SK-N-MC (cell line): Measurements from ENCODE around the gene ASB10.
A peak's percentile ranks its signal among the peaks of the same experiment; 100 is the strongest.

Experiments used
- DNase-seq: peaks from one replicate; pipeline ENCODE4 v3.0.0-alpha.2; 2011; ENCODE audit warnings: low read depth, low spot score
- H3K27ac ChIP-seq: fragments of 200-600 bp; sonication (generic); 2 replicates; pipeline ENCODE4 v1.5.1; 2016; ENCODE audit warnings: mixed run types
- H3K36me3 ChIP-seq: fragments of 200-600 bp; sonication (generic); 2 replicates; pipeline ENCODE4 v1.6.1; 2017; ENCODE audit warnings: antibody characterized with exemption, low read length, mixed read lengths; ENCODE audit not compliant: insufficient read depth
- H3K4me3 ChIP-seq: fragments of 200-600 bp; sonication (generic); 2 replicates; pipeline ENCODE4 v1.5.1; 2016
- H3K9ac ChIP-seq: fragments of 200-600 bp; sonication (generic); 2 replicates; pipeline ENCODE4 v1.8.0; 2017; ENCODE audit warnings: mixed run types, mixed read lengths; ENCODE audit not compliant: insufficient read length
- H3K9me3 ChIP-seq: fragments of 200-600 bp; sonication (generic); 2 replicates; pipeline ENCODE4 v1.6.1; 2017; ENCODE audit warnings: low read depth, mild to moderate bottlenecking, antibody characterized with exemption, low read length, moderate library complexity, mixed read lengths
- EZH2 ChIP-seq: fragments of 200-600 bp; sonication (generic); IDR thresholded peaks from one replicate; pipeline ENCODE4 v1.6.1; 2017; ENCODE audit warnings: antibody characterized with exemption
- FOXP2 ChIP-seq: optimal IDR thresholded peaks from 2 replicates; pipeline ENCODE3; 2011; ENCODE audit warnings: mild to moderate bottlenecking, moderate library complexity; ENCODE audit not compliant: insufficient read depth; ENCODE audit errors: extremely low read length, control extremely low read depth
- POLR2AphosphoS5 ChIP-seq: IDR thresholded peaks from 2 replicates; pipeline ENCODE4 v1.6.1; 2012; ENCODE audit warnings: mild to moderate bottlenecking, low read depth, low read length, borderline replicate concordance

Gene ASB10

DNA sequence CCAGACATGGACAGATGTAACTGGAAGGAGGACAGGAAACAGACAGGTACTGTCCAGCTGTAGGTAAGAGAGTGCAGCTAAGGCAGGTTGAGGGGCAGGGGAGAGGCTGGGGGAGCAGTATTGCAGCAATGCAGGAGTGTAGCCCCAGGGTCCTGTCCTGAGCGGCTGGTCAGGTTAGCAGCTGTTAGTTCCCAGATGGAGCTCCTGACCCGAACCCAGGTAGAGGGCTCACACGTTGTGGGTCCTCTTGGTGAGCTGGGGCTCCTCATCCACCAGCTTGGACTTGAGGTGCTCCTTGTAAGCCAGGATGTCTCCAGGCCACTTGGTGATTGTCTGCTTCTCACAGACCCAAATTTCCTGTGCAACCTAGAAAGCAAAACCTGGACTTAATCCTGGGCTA, 26.8 kb upstream of the ASB10 start:
- Histone ChIP-seq H3K9me3 (no peaks in the 10 kb centered on the region), H3K36me3 (peaks cover 55% of the 10 kb centered on the region), H3K27ac (no peak overlapping the region), H3K4me3 (no peak overlapping the region), H3K9ac (no peak overlapping the region)
- TF ChIP-seq POLR2AphosphoS5 (no peak), FOXP2 (no peak), EZH2 (no peak)
- no peak for DNase-seq

DNA sequence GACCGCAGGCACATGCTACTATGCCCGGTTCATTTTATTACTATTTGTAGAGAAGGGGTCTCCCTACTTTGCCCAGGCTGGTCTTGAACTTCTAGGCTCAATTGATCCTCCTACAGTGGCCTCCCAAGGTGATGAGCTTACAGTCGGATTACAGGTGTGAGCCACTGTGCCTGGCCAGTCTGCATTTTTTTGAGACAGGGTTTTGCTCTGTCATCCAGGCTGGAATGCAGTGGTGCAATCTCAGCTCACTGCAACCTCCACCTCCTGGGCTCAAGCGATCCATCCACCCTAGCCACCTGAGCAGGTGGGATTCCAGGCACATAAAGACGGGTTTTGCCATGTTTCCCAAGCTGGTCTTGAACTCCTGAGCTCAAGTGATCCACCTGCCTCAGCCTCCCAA, 25.6 kb upstream of the ASB10 start:
- Histone ChIP-seq H3K4me3 (no peak overlapping the region), H3K9ac (no peak overlapping the region), H3K27ac (no peak overlapping the region), H3K9me3 (no peaks in the 10 kb centered on the region), H3K36me3 (peaks cover 43% of the 10 kb centered on the region)
- no peak for TF ChIP-seq EZH2
- no peak for TF ChIP-seq FOXP2
- no peak for TF ChIP-seq POLR2AphosphoS5
- DNase-seq: no peak

DNA sequence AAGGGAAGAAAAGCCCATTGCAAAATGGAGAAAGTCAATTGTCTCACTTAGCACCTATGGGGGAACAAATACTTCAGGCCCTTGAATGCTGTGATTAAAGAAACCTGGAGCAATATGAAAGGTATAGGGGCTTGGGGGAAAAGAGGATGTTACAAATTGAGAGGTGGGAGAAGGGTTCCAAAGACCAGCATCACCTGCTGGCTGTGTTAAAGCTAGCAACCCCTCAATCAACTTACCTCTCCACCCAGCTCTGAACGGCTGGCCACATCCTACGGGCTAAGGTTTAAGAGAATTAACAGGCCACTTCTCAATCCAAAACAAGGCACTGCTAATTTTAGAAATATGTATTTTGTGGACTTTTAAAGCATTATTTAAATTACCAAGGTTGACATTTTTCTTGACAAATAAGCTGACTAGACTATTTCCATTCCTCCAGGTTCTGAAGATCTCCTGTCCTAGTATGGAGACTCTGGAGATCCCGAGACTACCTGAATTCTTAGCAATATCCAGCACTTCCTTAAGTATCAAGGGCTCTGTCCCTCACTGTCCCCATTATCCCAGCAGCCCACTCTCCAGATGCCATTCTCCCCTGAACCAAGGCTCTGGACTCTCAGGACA, 24.2 kb upstream of the ASB10 start:
- H3K4me3 ChIP-seq: no peak overlapping the region
- H3K9me3 ChIP-seq: no peaks in the 10 kb centered on the region
- no peak overlapping the region for H3K27ac ChIP-seq
- no peak overlapping the region for H3K9ac ChIP-seq
- DNase-seq: no peak
- no peak for TF ChIP-seq FOXP2
- no peak for TF ChIP-seq EZH2
- TF ChIP-seq POLR2AphosphoS5: peak; percentile 3; the same call in 1 of the 2 replicates
- peaks cover 32% of the 10 kb centered on the region for H3K36me3 ChIP-seq

DNA sequence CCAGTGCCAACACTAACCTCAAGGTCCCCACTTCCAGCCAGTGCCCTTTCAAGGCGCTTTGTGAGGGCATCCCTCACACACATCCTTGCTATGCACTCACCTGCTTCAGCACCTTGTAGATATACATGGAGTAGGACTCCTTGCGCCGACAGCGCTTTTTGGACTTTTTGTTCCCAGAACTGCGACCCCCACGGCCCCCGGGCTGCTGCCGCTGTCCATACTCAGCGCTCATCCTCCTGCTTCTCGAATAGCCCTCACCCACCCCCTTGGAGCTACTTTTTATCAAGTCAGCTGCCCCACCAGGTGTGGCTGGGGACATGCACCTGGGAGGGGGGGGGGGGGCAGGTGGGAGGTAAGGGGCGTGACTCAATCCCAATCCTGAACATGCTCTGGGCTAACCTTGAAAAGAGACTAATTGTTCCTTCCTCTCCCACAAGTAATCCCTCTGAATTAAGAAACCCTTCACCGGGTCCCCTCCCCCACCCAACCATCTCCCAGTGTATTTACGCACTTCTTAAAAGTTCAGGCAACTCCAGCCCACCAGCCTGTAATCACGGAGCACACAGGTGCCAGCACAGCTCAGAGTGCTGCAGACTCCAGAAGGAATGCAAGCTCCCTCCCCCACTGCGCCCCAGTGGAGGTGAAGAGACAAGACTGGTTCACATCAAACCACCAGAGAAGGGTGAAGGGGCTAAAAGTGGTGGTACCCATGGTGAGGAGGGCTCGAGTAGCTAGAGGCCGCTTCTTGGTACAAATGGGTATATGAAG, 23.2 kb upstream of the ASB10 start, which contains the start of gene H2BK1:
H2BK1 (minus strand) TSS at position 402 of the 768 bp plus-strand sequence; CDS start at position 232, 170 bp downstream.
- H3K9me3 ChIP-seq: no peaks in the 10 kb centered on the region
- H3K36me3 ChIP-seq: peaks cover 22% of the 10 kb centered on the region
- no peak within 1 kb of the TSS for H3K4me3 ChIP-seq
- TF ChIP-seq EZH2: no peak
- H3K9ac ChIP-seq: no peak within 1 kb of the TSS
- no peak within 1 kb of the TSS for H3K27ac ChIP-seq
- DNase-seq: no peak

DNA sequence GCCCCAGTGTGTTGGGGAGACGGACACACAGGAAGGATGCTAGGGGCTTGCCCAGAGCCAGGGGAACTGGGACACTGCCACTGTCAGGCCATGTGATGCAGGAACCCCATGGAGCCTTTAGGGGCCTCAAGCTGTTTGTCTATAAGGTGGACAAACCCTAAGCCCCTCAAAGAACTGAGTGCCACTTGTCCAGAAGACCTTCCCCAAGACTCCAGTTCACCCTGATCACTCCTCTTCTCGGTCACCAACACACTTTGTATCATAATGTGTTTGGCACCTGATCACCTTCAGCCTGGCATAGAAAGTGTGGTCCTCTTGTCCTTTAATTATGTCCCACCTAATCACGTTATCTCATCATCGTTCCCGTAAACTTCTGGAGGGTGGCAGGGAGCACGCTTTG, 22.5 kb upstream of the ASB10 start:
- H3K9ac ChIP-seq: no peak overlapping the region
- no peaks in the 10 kb centered on the region for H3K9me3 ChIP-seq
- TF ChIP-seq POLR2AphosphoS5 (no peak), FOXP2 (no peak), EZH2 (no peak)
- no peak overlapping the region for H3K4me3 ChIP-seq
- H3K27ac ChIP-seq: no peak overlapping the region
- DNase-seq: no peak
- H3K36me3 ChIP-seq: peaks cover 15% of the 10 kb centered on the region

DNA sequence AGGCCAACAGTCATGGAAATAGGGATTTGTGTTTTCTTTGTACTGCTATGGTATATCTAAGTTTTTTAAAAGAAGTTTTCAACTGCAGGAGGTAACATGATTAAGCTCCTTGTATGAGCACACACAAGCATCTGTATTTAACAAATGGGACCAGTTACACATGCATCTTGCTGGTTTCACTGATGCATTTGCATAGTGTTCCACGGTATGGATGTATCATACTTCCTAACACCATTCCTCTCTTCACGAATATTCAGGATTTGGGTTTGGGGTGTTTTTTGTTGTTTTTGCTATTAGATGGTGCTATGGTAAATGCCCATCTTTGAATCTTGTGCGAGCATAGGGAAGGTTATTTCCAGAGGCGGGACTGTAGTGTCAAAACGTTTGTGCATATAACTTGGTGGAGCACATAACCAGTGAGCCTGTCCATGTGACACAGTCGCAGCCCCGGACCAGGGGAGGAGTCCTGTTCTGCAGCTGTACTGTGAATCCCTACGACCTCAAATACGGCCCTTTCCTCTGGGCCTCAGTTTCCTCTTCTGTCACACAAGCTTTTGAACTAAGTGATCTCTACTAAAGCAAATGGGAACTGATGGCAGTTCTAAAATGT, 21.3 kb upstream of the ASB10 start:
- TF ChIP-seq FOXP2 (no peak), POLR2AphosphoS5 (no peak), EZH2 (no peak)
- Histone ChIP-seq H3K4me3 (no peak overlapping the region), H3K9me3 (no peaks in the 10 kb centered on the region), H3K36me3 (peaks cover 4% of the 10 kb centered on the region; the same call in 1 of the 2 replicates), H3K27ac (no peak overlapping the region), H3K9ac (no peak overlapping the region)
- no peak for DNase-seq

DNA sequence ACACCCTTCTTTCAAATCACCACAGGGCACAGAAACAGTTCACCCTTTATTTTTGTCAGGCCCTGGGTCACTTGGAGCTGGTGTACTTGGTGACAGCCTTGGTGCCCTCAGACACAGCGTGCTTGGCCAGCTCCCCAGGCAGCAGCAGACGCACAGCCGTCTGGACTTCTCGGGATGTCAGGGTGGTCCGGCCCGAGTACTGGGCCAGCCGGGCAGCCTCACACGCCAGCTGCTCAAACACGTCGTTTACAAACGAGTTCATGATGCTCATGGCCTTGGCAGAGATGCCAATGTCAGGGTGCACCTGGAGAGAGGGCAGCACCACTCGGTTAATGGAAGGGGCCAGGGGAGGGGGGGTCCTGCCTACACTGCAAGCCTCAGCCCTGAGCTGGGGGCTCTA, 20.8 kb upstream of the ASB10 start:
- TF ChIP-seq FOXP2: no peak
- no peak for TF ChIP-seq EZH2
- TF ChIP-seq POLR2AphosphoS5: no peak
- H3K36me3 ChIP-seq: no peaks in the 10 kb centered on the region; the same call in 1 of the 2 replicates
- H3K9ac ChIP-seq: no peak overlapping the region
- DNase-seq: no peak
- no peaks in the 10 kb centered on the region for H3K9me3 ChIP-seq
- H3K4me3 ChIP-seq: no peak overlapping the region
- H3K27ac ChIP-seq: no peak overlapping the region

DNA sequence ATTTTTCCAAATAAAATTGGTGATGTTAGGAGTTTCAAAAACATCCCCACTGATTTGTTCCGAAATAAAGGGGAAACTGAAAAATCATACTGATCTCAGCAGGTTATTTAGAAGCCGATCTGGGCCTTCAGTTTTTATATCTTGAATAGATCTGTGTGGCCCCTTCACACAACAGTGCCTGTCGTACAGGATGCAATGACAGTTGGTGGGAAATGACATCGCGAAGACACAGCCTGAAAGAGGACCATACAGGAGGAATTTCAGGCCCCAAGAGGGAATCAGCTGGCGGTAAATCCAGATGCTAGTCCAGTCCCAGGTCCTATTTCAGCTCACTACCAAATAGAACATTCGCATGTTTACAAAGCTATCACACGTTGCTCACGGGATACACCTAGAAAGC, 20.3 kb upstream of the ASB10 start:
- H3K9me3 ChIP-seq: no peaks in the 10 kb centered on the region
- no peak for DNase-seq
- no peak for TF ChIP-seq POLR2AphosphoS5
- H3K27ac ChIP-seq: no peak overlapping the region
- no peak overlapping the region for H3K4me3 ChIP-seq
- H3K36me3 ChIP-seq: no peaks in the 10 kb centered on the region
- no peak overlapping the region for H3K9ac ChIP-seq
